CD4-positive, alpha-beta T cell (primary cell): ENCODE measurements around the gene FTSJ1. TPM values are rescaled to one million over a fixed set of nuclear protein-coding genes. Genes with fewer than 3 reads are reported as not detected.
"Not testable (repeated sequence)": the region's sequence is repeated elsewhere in the genome, so short reads cannot be mapped to it uniquely, and the experiment has no call there.

Experiments
- ATAC-seq: fragments of 200-7000 bp; cut with Tn5 transposase; one replicate; pipeline ENCODE4 v1.10.0; 2022; ENCODE audit warnings: mild to moderate bottlenecking; ENCODE audit not compliant: poor library complexity
- CTCF ChIA-PET: fragments of 350-600 bp; sonication (Branson Sonifier 250); formaldehyde crosslinking; loops from one replicate; lab custom pipeline; 2021; ENCODE audit warnings: antibody characterized with exemption, inconsistent platforms; lab: Charles Lee
- POLR2A ChIA-PET: fragments of 350-600 bp; sonication (Branson Sonifier 250); formaldehyde crosslinking; loops from one replicate; lab custom pipeline; 2021; ENCODE audit warnings: antibody characterized with exemption, inconsistent platforms; lab: Charles Lee
- DNase-seq, 14 experiments: peaks; one replicate each; pipeline ENCODE4 v3.0.0-alpha.2; 2013 to 2020; ENCODE audit warnings: mixed read lengths in 2 of 14
- H3K27ac ChIP-seq, 2 donors: one replicate each; pipeline versions ENCODE4 v1.5.1 to v1.7.0; 2013; ENCODE audit warnings: low read length in 2 of 2, low read depth in 1 of 2, mild to moderate bottlenecking in 1 of 2
- H3K27me3 ChIP-seq, 2 experiments: 1 replicate in 1 of 2; 2 replicates in 1 of 2; pipeline versions ENCODE4 v1.6.1 to v1.7.0; 2013; ENCODE audit warnings: low read length in 2 of 2, control low read depth in 1 of 2, mild to moderate bottlenecking in 1 of 2, moderate library complexity in 1 of 2; ENCODE audit not compliant: insufficient read depth in 2 of 2, control insufficient read depth in 1 of 2
- H3K36me3 ChIP-seq: one replicate; pipeline ENCODE4 v1.6.1; 2013; ENCODE audit warnings: low read length, control low read depth; ENCODE audit not compliant: insufficient read depth
- H3K4me1 ChIP-seq: one replicate; pipeline ENCODE4 v1.6.1; 2013; ENCODE audit warnings: low read length, control low read depth; ENCODE audit not compliant: insufficient read depth
- H3K4me3 ChIP-seq: one replicate; pipeline ENCODE4 v1.5.1; 2013; ENCODE audit warnings: mild to moderate bottlenecking, low read length, moderate library complexity
- H3K9me3 ChIP-seq, 2 experiments: 1 replicate in 1 of 2; 2 replicates in 1 of 2; pipeline versions ENCODE4 v1.6.1 to v1.7.0; 2013; ENCODE audit warnings: low read length in 2 of 2, mild to moderate bottlenecking in 2 of 2, control low read depth in 1 of 2, moderate library complexity in 1 of 2; ENCODE audit not compliant: control insufficient read depth in 1 of 2, insufficient read depth in 1 of 2
- H3K27ac Mint-ChIP-seq: one replicate; pipeline ENCODE4 v1.8.0; 2020; ENCODE audit warnings: mixed read lengths
- H3K27me3 Mint-ChIP-seq: one replicate; pipeline ENCODE4 v1.8.0; 2021; ENCODE audit warnings: mixed read lengths
- H3K36me3 Mint-ChIP-seq: one replicate; pipeline ENCODE4 v1.8.0; 2021; ENCODE audit warnings: low read depth, mixed read lengths
- H3K4me1 Mint-ChIP-seq: one replicate; pipeline ENCODE4 v1.8.0; 2021; ENCODE audit warnings: low read depth, mixed read lengths
- H3K4me3 Mint-ChIP-seq: one replicate; pipeline ENCODE4 v1.8.0; 2020; ENCODE audit warnings: mild to moderate bottlenecking, mixed read lengths
- H3K9me3 Mint-ChIP-seq: one replicate; pipeline ENCODE4 v1.8.0; 2020; ENCODE audit warnings: mixed read lengths
- CTCF ChIP-seq: fragments of 200-600 bp; IDR thresholded peaks from one replicate; pipeline ENCODE4 v1.8.0; 2022; ENCODE audit warnings: antibody characterized with exemption, mild to moderate bottlenecking
- intact Hi-C, 2 experiments: fragments of 100-400 bp; cut with DNase I in 1 of 2; cut with micrococcal nuclease in 1 of 2; formaldehyde crosslinking; loops; one replicate each; pipeline versions ENCODE4 v1.15.1 to v1.9.0; 2023 to 2025; cut with DNase I, micrococcal nuclease
- total RNA-seq, 174 experiments: library from RNA in 2 of 174; stranded (reverse) in 2 of 174; gene quantifications; one replicate each; pipeline ENCODE4 v1.2.3 and lab custom pipeline; 2021 to 2026

The FTSJ1 gene
- total RNA-seq, 2 experiments from 2014 or later, result 60.0 to 61.0 TPM

GRCh38 chrX:48523682-48524081 is 47.7 kb downstream of the FTSJ1 start:
- H3K9me3 Mint-ChIP-seq, result no peaks in the 10 kb centered on the region
- H3K36me3 Mint-ChIP-seq, result peaks cover 33% of the 10 kb centered on the region
- Histone ChIP-seq H3K4me1 (peaks cover 34% of the 10 kb centered on the region), H3K27ac (no peak overlapping the region), H3K36me3 (peaks cover 27% of the 10 kb centered on the region), H3K4me3 (no peak overlapping the region), H3K9me3 (no peaks in the 10 kb centered on the region), H3K27me3 (no peaks in the 10 kb centered on the region)
- no peak for TF ChIP-seq CTCF
- ATAC-seq, result no peak
- H3K27me3 Mint-ChIP-seq, result no peaks in the 10 kb centered on the region
- peaks cover 36% of the 10 kb centered on the region for H3K4me1 Mint-ChIP-seq
- DNase-seq, result no peak
- peak overlapping the region; percentile 36 for H3K27ac Mint-ChIP-seq
- POLR2A ChIA-PET, result no interaction called here
- peak overlapping the region; percentile 80 for H3K4me3 Mint-ChIP-seq
- CTCF ChIA-PET, result interaction anchor here (2.8 kb wide), 1 partner anchor 16 kb away, joined by 9 read pairs; the partner anchor contains the start of gene TBC1D25
- intact Hi-C loops, result loop anchor here (1.0 to 5.0 kb wide), 5 partner anchors 10 to 74 kb away; partner anchors contain the start of genes FTSJ1 (in 2 of the 2), RBM3 (in 1 of the 2), TBC1D25 (in 1 of the 2) and WDR13 (in 1 of the 2)

- H3K27me3 ChIP-seq, ATAC-seq, intact Hi-C loops, CTCF ChIA-PET, H3K27ac ChIP-seq, H3K9me3 Mint-ChIP-seq, DNase-seq, H3K4me3 ChIP-seq, POLR2A ChIA-PET, H3K9me3 ChIP-seq, H3K27ac Mint-ChIP-seq, H3K4me3 Mint-ChIP-seq, H3K27me3 Mint-ChIP-seq: not testable (repeated sequence)
- Mint-ChIP-seq H3K36me3 (peaks cover 35% of the 10 kb centered on the region), H3K4me1 (peaks cover 18% of the 10 kb centered on the region)
- Histone ChIP-seq H3K36me3 (peaks cover 27% of the 10 kb centered on the region), H3K4me1 (peaks cover 20% of the 10 kb centered on the region)
These were observed 49.9 kb downstream of the FTSJ1 start for GRCh38 chrX:48525853-48526252.

GRCh38 chrX:48530736-48531135 is 54.7 kb downstream of the FTSJ1 start:
- ATAC-seq, result no peak
- no peaks in the 10 kb centered on the region for H3K27me3 Mint-ChIP-seq
- CTCF ChIA-PET, result no interaction called here
- no peak for DNase-seq
- Histone ChIP-seq H3K27ac (no peak overlapping the region), H3K9me3 (no peaks in the 10 kb centered on the region), H3K4me3 (no peak overlapping the region), H3K4me1 (peaks cover 7% of the 10 kb centered on the region), H3K27me3 (no peaks in the 10 kb centered on the region), H3K36me3 (peaks cover 22% of the 10 kb centered on the region)
- no peaks in the 10 kb centered on the region for H3K9me3 Mint-ChIP-seq
- H3K27ac Mint-ChIP-seq, result no peak overlapping the region
- intact Hi-C loops, result no loop called here
- no peak overlapping the region for H3K4me3 Mint-ChIP-seq
- H3K36me3 Mint-ChIP-seq, result peaks cover 20% of the 10 kb centered on the region
- H3K4me1 Mint-ChIP-seq, result peaks cover 5% of the 10 kb centered on the region
- no peak for TF ChIP-seq CTCF
- POLR2A ChIA-PET, result interaction anchor here (1.1 kb wide), 1 partner anchor 462 kb away, joined by 3 read pairs; no protein-coding TSS in a partner anchor
